HEK293T (cell line): Measurements from ENCODE around the gene TSPAN17.

ENCODE experiments used
- CTCF ChIA-PET: fragments of 350-600 bp; formaldehyde crosslinking; extraction: SDS; loops from one replicate; lab custom pipeline; 2021; ENCODE audit warnings: antibody characterized with exemption, inconsistent platforms; lab: Yijun Ruan, JAX
- POLR2A ChIA-PET: fragments of 350-600 bp; formaldehyde crosslinking; extraction: SDS; loops from one replicate; lab custom pipeline; 2020; ENCODE audit warnings: antibody characterized with exemption, inconsistent platforms; lab: Yijun Ruan, JAX
- DNase-seq: peaks from one replicate; pipeline ENCODE4 v3.0.0; 2012; ENCODE audit warnings: mixed read lengths; ENCODE audit errors: extremely low spot score
- ARNT ChIP-seq: fragments of 450-650 bp; IDR thresholded peaks from 2 replicates; pipeline ENCODE4 v1.6.1; 2017; ENCODE audit warnings: mild to moderate bottlenecking
- BHLHE40 ChIP-seq: fragments of 450-650 bp; IDR thresholded peaks from 2 replicates; pipeline ENCODE4 v1.6.1; 2016; ENCODE audit warnings: mild to moderate bottlenecking, moderate library complexity, borderline replicate concordance
- CTBP1 ChIP-seq: fragments of 450-650 bp; IDR thresholded peaks from 2 replicates; pipeline ENCODE4 v1.6.1; 2016; ENCODE audit warnings: borderline replicate concordance
- ELF4 ChIP-seq: fragments of 450-650 bp; IDR thresholded peaks from 2 replicates; pipeline ENCODE4 v1.6.1; 2017; ENCODE audit warnings: antibody characterized with exemption
- FOXA1 ChIP-seq: fragments of 450-650 bp; IDR thresholded peaks from 2 replicates; pipeline ENCODE4 v1.6.1; 2016; ENCODE audit warnings: mild to moderate bottlenecking
- FOXK2 ChIP-seq: fragments of 450-650 bp; IDR thresholded peaks from 2 replicates; pipeline ENCODE4 v1.6.1; 2016; ENCODE audit warnings: mild to moderate bottlenecking
- FOXM1 ChIP-seq: fragments of 450-650 bp; IDR thresholded peaks from 2 replicates; pipeline ENCODE4 v1.6.1; 2017; ENCODE audit warnings: mild to moderate bottlenecking, borderline replicate concordance
- HDGF ChIP-seq: fragments of 450-650 bp; IDR thresholded peaks from 2 replicates; pipeline ENCODE4 v1.6.1; 2017; ENCODE audit warnings: antibody characterized with exemption, borderline replicate concordance
- L3MBTL2 ChIP-seq: fragments of 450-650 bp; conservative IDR thresholded peaks from 2 replicates; pipeline ENCODE4 v1.6.1; 2016; ENCODE audit warnings: mild to moderate bottlenecking
- LEF1 ChIP-seq: fragments of 450-650 bp; IDR thresholded peaks from 2 replicates; pipeline ENCODE4 v1.6.1; 2017; ENCODE audit warnings: mild to moderate bottlenecking, borderline replicate concordance
- NFRKB ChIP-seq: fragments of 450-650 bp; IDR thresholded peaks from 2 replicates; pipeline ENCODE4 v1.6.1; 2016; ENCODE audit warnings: mild to moderate bottlenecking, moderate library complexity
- SP1 ChIP-seq: fragments of 450-650 bp; IDR thresholded peaks from 2 replicates; pipeline ENCODE4 v1.6.1; 2017
- SUZ12 ChIP-seq: fragments of 450-650 bp; IDR thresholded peaks from 2 replicates; pipeline ENCODE4 v1.6.1; 2016; ENCODE audit warnings: mild to moderate bottlenecking
- TARDBP ChIP-seq: fragments of 450-650 bp; IDR thresholded peaks from 2 replicates; pipeline ENCODE4 v1.6.1; 2016
- ZNF384 ChIP-seq: fragments of 450-650 bp; IDR thresholded peaks from 2 replicates; pipeline ENCODE4 v1.6.1; 2016
- TF ChIP-seq, protein P1 (sequence below): fragments of 450-650 bp; IDR thresholded peaks from 2 replicates; pipeline ENCODE4 v1.6.1; 2016

The TSPAN17 gene

DNA sequence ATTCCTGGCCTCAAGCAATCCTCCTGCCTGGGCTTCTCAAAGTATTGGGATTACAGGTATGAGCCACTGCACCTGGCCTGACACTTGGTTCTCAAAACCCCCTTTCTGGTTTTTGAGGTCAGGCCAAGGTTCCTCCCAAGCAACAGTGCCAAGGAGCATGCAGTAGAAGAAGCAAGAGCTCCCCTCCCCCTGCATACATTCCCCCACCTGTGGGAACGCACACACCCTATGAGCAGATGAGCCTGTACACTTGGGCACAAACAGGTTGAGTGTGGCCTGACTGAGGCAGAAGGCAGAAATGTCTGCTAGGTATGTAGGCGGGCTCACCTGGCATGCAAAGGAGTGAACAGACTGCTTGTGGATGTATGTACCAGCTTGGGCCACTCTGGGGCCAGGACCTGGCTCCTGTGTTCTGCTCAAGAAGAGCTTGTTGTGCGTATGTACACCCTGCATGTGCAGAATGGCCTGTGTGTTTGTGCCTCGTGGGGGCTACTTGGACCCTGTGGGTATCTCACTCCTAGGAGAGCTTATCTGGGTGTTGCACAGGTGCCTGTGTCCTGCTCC is 39.1 kb upstream of the TSPAN17 start:
- ChIA-PET POLR2A (interaction anchor here (1.2 kb wide), 1 partner anchor 13 kb away, joined by 3 read pairs; no protein-coding TSS in a partner anchor), CTCF (interaction anchor here (0.6 kb wide), 1 partner anchor 885 kb away, joined by 3 read pairs; no protein-coding TSS in a partner anchor)
- no peak for DNase-seq
- TF ChIP-seq NFRKB = no peak
- TF ChIP-seq L3MBTL2 = no peak
- no peak for TF ChIP-seq FOXA1
- TF ChIP-seq HDGF = no peak
- TF ChIP-seq LEF1 = no peak
- no peak for TF ChIP-seq FOXM1
- TF ChIP-seq ZNF384 = no peak
- TF ChIP-seq TARDBP = no peak
- TF ChIP-seq CTBP1 = no peak
- no peak for TF ChIP-seq BHLHE40
- no peak for TF ChIP-seq SUZ12
- TF ChIP-seq ELF4 = no peak
- TF ChIP-seq, protein P1, sequence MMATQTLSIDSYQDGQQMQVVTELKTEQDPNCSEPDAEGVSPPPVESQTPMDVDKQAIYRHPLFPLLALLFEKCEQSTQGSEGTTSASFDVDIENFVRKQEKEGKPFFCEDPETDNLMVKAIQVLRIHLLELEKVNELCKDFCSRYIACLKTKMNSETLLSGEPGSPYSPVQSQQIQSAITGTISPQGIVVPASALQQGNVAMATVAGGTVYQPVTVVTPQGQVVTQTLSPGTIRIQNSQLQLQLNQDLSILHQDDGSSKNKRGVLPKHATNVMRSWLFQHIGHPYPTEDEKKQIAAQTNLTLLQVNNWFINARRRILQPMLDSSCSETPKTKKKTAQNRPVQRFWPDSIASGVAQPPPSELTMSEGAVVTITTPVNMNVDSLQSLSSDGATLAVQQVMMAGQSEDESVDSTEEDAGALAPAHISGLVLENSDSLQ = no peak
- TF ChIP-seq ARNT = no peak

DNA sequence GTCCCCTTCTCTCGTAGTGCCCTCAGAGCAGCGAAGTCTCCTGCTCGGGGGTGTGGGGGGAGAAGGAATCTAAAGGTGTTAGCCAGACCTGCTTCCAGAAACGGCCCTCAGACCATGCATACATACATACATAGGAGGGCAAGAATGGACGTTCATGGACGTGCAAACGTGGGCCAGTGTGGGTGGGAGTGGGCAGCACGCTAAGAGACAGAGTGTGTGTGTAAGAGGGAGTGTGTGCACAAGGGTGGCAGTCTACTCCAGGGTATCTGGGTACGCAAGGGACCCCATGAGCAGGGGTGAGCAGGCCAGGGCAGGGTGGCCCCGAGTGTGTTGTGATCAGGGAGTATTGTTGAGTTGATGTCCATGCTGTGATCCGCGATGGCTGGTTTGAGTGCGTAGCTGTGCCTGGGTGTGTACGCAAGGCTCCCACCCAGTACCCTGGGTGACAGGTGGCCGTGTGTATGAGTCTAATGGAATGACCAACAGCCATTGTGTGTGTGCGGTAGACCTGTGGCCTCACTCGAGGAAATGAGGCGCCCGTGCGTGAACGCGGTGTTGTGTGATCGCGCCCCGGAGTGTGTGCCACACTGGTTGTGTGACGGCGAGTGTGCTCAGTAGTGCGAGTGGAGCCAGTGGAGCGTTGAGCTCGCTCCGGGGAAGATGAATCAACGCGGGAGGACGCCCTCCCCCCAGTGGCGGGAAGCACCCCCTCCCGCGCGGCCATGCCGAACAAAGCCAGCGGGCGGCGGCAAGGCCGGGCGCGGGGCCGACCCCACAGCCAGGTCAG is 38.2 kb upstream of the TSPAN17 start:
- POLR2A ChIA-PET = interaction anchor here (0.9 to 1.4 kb wide), 6 partner anchors 13 to 39 kb away, joined by 3 read pairs; partner anchors contain the start of genes EIF4E1B, SNCB and TSPAN17
- CTCF ChIA-PET = no interaction called here
- DNase-seq = no peak
- no peak for TF ChIP-seq BHLHE40
- TF ChIP-seq, protein P1 = no peak
- TF ChIP-seq ZNF384 = no peak
- no peak for TF ChIP-seq ARNT
- TF ChIP-seq CTBP1 = no peak
- TF ChIP-seq SP1 = no peak
- no peak for TF ChIP-seq LEF1
- no peak for TF ChIP-seq FOXM1
- no peak for TF ChIP-seq FOXA1
- no peak for TF ChIP-seq FOXK2
- TF ChIP-seq L3MBTL2 = no peak
- TF ChIP-seq HDGF = no peak
- no peak for TF ChIP-seq NFRKB
- no peak for TF ChIP-seq ELF4
- no peak for TF ChIP-seq TARDBP

DNA sequence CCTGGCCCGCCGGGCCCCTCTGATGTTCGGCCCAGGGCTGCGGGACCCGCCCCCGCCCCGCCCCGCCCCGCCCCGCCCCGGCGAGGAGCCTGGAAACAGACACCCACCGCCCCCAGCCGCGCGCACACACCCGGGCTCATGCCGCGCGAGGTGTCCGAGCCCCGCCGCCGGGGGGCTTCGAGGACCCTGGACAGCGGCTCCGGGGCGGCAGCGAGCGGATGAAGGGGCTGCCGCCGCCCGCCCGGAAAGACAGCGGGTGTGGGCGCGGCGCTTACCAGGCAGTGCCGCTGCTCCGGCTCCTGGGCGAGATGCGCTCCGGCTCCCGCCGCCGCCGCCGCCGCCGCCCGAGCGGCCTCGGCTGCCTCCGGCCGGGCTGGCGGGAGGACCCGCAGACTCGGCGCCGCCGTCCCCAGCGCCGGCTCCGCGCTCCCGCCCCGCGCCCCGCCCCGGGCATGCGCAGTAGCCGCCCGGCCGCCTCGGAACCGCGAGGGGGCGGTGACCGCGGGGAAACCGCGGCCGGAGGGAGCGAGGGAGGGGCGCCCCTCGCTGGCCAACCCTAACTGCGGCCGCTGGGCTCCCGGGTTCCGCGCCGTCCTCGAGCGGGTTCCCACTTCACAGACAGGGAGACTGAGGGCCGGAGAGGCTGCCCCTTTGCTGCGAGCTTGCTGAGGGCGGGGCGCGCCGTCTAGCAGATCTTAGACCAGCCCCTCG is 37.4 kb upstream of the TSPAN17 start, which contains the start of gene GPRIN1:
GPRIN1 (minus strand) TSS at position 433 of the 711 bp plus-strand sequence. CDS start 10,322 bp downstream, outside the sequence.
- ChIA-PET CTCF (interaction anchor here (0.6 kb wide), 1 partner anchor 15 kb away, joined by 3 read pairs; no protein-coding TSS in a partner anchor), POLR2A (interaction anchor here (0.9 to 1.4 kb wide), 5 partner anchors 20 to 38 kb away, joined by 3 read pairs; partner anchors contain the start of genes EIF4E1B, SNCB and TSPAN17)
- TF ChIP-seq L3MBTL2 (0 out of 2 replicates have a peak, but pooled peaks have one; percentile 70), NFRKB (no peak), ARNT (0 out of 2 replicates have a peak, but pooled peaks have one; percentile 25), TARDBP (no peak), FOXM1 (0 out of 2 replicates have a peak, but pooled peaks have one; percentile 55), SP1 (no peak), BHLHE40 (no peak), LEF1 (no peak)
- DNase-seq = peak; percentile 99

DNA sequence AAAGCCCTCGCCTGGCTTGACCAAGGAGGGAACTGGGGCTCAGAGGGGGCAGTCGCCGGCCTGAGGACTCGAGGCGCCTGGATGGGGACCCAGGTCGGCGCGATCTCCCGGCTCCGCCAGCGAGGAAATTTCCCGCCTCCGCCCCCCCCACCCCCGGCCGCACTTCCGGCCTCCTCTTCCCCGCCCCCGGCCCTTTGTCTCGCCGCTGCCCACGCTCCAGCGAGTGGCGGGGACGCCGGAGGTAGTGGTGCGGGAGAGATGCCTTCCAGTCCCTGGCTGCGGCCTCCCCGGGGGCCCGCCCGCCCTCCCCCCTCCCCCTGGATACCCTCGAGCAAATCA is 36.9 kb upstream of the TSPAN17 start:
- ChIA-PET POLR2A (no interaction called here), CTCF (interaction anchor here (0.6 kb wide), 1 partner anchor 15 kb away, joined by 3 read pairs; no protein-coding TSS in a partner anchor)
- TF ChIP-seq FOXK2 (no peak), L3MBTL2 (no peak; the same call in none of the 2 replicates), ARNT (no peak), ZNF384 (no peak), TARDBP (no peak), NFRKB (no peak), SUZ12 (no peak), CTBP1 (no peak), BHLHE40 (no peak), FOXA1 (no peak), HDGF (no peak), SP1 (no peak), FOXM1 (no peak), LEF1 (no peak), ELF4 (no peak)
- TF ChIP-seq, protein P1 = no peak
- DNase-seq = peak; percentile 51

DNA sequence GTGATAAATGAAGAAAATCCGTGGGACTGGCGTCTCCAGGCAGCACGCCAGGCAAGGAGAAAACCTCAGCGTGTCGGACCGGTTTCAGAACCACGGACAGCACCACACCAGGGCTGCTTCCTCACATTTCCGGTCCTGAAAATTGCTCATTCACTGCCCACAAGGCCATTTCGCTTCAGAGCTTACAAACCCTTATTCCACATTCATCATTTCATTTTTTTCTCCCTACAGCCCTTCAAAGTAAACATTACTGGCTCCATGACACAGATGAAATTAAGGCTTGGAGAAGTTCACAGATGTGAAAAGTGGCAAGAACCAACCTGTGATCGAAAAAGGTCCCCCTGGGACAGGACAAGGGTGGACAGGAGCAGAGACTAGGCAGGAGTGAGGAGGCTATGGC is 35.8 kb upstream of the TSPAN17 start:
- DNase-seq = peak; percentile 67
- ChIA-PET CTCF (no interaction called here), POLR2A (no interaction called here)
- no peak for TF ChIP-seq SUZ12
- no peak for TF ChIP-seq FOXM1
- no peak for TF ChIP-seq LEF1
- TF ChIP-seq ARNT = no peak
- TF ChIP-seq ELF4 = no peak
- TF ChIP-seq HDGF = no peak
- TF ChIP-seq TARDBP = no peak
- no peak for TF ChIP-seq SP1
- TF ChIP-seq CTBP1 = no peak
- TF ChIP-seq, protein P1 = no peak
- TF ChIP-seq BHLHE40 = no peak
- no peak for TF ChIP-seq FOXK2
- TF ChIP-seq NFRKB = no peak
- TF ChIP-seq FOXA1 = no peak
- no peak for TF ChIP-seq ZNF384
- no peak for TF ChIP-seq L3MBTL2
